PC-3 (cell line): ENCODE results near the gene SLC34A1.

Experiments used
- EZH2 ChIP-seq: fragments of 300-600 bp; sonication (generic); IDR thresholded peaks from one replicate; pipeline ENCODE4 v1.6.1; 2017; ENCODE audit warnings: antibody characterized with exemption, mild to moderate bottlenecking, low read length; ENCODE audit not compliant: unreplicated experiment
- EZH2phosphoT487 ChIP-seq: fragments of 300-600 bp; sonication (generic); IDR thresholded peaks from 2 replicates; pipeline ENCODE4 v1.6.1; 2018; ENCODE audit warnings: mild to moderate bottlenecking, antibody characterized with exemption, low read length, borderline replicate concordance
- TF ChIP-seq, protein P1 (sequence below): fragments of 300-600 bp; sonication (generic); conservative IDR thresholded peaks from 2 replicates; pipeline ENCODE4 v1.5.1; 2017; ENCODE audit warnings: antibody characterized with exemption, low read depth, mild to moderate bottlenecking, low read length

- TF ChIP-seq, protein P1, sequence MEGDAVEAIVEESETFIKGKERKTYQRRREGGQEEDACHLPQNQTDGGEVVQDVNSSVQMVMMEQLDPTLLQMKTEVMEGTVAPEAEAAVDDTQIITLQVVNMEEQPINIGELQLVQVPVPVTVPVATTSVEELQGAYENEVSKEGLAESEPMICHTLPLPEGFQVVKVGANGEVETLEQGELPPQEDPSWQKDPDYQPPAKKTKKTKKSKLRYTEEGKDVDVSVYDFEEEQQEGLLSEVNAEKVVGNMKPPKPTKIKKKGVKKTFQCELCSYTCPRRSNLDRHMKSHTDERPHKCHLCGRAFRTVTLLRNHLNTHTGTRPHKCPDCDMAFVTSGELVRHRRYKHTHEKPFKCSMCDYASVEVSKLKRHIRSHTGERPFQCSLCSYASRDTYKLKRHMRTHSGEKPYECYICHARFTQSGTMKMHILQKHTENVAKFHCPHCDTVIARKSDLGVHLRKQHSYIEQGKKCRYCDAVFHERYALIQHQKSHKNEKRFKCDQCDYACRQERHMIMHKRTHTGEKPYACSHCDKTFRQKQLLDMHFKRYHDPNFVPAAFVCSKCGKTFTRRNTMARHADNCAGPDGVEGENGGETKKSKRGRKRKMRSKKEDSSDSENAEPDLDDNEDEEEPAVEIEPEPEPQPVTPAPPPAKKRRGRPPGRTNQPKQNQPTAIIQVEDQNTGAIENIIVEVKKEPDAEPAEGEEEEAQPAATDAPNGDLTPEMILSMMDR, result no peak
- no peak for TF ChIP-seq EZH2
- TF ChIP-seq EZH2phosphoT487, result no peak
Observed at GRCh38 chr5:177412603-177413233, 28.5 kb downstream of the SLC34A1 start.
